NCI-H524 (cell line): Measurements from ENCODE around the gene ZNRF1.
A peak's percentile ranks its signal among the peaks of the same experiment; 100 is the strongest.

Source experiments
- DNase-seq, 2 experiments: peaks; one replicate each; lab custom pipeline; 2025; lab: John Stamatoyannopoulos, UW

ZNRF1 gene

GRCh38 chr16:75148311-75149195, 149.7 kb downstream of the ZNRF1 start, which contains the start of gene ZFP1:
ZFP1 (plus strand) TSS chr16:75148524; CDS start chr16:75152952, 4,428 bp downstream.
- peak; percentile 93 to 97 for DNase-seq

GRCh38 chr16:75151798-75152197, 153.0 kb downstream of the ZNRF1 start:
- no peak for DNase-seq

GRCh38 chr16:75152635-75153034, 153.8 kb downstream of the ZNRF1 start:
- no peak for DNase-seq

DNA sequence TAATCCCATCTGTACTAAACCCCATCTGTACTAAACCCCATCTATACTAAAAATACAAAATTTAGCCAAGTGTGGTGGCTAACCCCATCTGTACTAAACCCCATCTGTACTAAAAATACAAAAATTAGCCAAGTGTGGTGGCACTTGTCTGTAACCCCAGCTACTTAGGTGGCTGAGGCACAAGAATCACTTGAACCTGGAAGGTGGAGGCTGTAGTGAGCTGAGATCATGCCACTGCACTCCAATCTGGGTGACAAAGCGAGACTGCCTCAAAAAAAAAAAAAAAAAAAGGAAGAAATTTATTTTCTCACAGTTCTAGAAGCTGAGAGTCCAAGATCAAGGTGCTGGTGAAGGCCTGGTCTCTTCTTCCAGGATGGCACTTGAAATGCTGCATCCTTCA, 161.6 kb downstream of the ZNRF1 start:
- no peak for DNase-seq
